SH-SY5Y (cell line): ENCODE results near the gene CCDC183.

Experiments
- GATA2 ChIP-seq: IDR thresholded peaks from 2 replicates; pipeline ENCODE4 v1.6.1; 2011; ENCODE audit warnings: mild to moderate bottlenecking, low read depth, low read length
- GATA3 ChIP-seq: IDR thresholded peaks from 2 replicates; pipeline ENCODE4 v1.6.1; 2011; ENCODE audit warnings: low read depth, mild to moderate bottlenecking, low read length, moderate library complexity

CCDC183 gene

GRCh38 chr9:136791516-136792276 lies 4.4 kb upstream of the CCDC183 start:
- TF ChIP-seq GATA3 (no peak), GATA2 (no peak)

DNA sequence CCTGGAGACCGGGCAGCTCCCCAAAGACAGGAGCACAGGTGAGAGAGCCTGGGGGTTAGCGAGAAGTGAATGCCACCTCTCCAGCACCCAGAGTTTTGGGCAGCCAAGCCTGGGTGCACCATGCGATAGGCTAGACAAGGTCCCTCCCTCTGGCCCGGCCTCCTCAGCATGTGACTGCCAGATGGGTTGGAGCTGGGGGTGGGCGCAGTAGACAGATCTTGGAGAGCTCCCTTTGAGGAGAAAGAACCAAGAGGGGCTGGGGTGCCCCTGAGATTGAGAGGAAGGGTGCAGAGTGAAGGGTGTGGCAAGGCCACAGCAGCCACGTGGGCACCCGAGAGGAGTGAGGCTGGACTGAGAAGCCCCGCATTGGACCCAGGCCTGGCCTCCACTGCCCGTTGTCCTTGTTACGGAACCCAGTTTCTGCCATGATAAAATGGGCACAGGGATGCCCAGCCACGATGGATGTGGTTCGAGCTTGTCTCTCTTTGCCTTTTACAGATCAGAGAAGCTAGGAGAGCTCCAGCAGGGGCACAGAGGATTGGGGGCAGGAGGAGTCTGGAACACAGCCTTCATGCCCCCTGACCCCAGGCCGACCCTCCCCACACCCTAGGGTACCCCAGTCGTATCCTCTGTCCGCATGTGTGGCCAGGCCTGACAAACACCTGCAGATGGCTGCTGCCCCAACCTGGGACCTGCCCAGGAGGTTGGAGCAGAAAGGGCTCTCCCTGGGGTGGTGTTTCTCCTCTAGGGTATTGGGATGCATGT lies 3.6 kb upstream of the CCDC183 start:
- no peak for TF ChIP-seq GATA2
- TF ChIP-seq GATA3, result no peak

DNA sequence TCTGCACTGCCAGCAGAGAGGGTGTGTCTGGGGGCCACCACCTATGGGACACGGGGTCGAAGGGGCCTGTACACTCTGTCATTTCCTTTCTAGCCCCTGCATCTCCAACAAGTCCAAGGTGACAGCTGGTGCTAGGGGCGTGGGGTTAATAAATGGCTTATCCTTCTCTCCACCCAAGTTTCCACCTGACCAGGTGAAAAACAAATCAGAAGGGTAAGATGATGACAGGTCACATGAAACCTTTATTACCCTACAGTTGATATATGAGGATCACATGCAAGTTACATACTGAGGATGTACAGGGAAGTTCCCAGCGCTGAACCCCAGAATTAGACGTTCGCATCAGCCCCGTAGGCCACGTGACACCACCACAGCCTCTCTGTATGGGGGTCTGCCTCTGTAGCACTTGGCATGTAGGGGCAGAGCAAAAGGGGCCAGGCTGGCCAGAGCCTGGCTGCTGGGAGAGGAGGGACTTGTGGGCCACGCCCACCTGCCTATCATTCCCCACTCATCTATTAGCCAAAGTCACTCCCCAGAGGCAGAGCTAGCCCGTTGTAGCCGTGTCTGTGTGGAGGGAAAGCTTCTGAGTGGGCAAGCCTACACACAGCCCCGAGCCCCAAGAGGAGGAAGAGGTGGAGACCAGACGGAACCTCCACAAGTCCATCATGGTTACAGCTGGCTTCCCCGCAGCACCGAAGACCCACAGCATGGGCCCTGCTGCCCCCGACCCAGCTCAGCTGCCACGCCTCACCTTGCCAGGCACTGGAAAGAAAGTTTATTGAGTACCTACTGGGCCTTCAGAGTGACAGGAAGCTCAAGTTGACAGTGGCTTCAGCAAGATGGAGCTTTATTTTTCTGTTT lies 2.8 kb upstream of the CCDC183 start:
- TF ChIP-seq GATA3 (no peak), GATA2 (no peak)

- TF ChIP-seq GATA3 (no peak), GATA2 (no peak)
Measured at GRCh38 chr9:136794281-136794999, 1.7 kb upstream of the CCDC183 start.

- TF ChIP-seq GATA2 (no peak), GATA3 (no peak)
Measured at GRCh38 chr9:136795000-136795348, 1.2 kb upstream of the CCDC183 start.

DNA sequence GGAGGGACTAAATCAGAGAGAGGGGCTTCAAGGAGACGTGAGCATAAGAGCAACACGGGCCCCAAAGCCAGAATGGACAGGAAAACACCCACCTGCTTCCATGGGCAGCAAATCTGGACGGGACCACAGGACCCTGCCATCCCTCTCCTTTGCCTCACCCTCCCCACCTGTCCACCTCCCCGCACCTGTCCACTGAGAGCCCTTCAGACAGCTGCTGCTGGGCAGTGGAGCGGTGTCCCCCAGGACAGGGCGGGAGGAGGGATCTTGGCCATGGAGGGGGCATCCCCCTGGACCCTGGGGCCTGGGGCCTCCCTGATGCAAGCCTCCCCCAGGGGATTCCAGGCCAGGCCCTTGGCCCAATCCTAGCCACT lies 2.6 kb downstream of the CCDC183 start:
- TF ChIP-seq GATA2, result no peak
- TF ChIP-seq GATA3, result no peak

GRCh38 chr9:136799079-136799853 lies 3.1 kb downstream of the CCDC183 start:
- TF ChIP-seq GATA2, result no peak
- no peak for TF ChIP-seq GATA3

- no peak for TF ChIP-seq GATA3
Measured at GRCh38 chr9:136799854-136800657, 3.9 kb downstream of the CCDC183 start.

DNA sequence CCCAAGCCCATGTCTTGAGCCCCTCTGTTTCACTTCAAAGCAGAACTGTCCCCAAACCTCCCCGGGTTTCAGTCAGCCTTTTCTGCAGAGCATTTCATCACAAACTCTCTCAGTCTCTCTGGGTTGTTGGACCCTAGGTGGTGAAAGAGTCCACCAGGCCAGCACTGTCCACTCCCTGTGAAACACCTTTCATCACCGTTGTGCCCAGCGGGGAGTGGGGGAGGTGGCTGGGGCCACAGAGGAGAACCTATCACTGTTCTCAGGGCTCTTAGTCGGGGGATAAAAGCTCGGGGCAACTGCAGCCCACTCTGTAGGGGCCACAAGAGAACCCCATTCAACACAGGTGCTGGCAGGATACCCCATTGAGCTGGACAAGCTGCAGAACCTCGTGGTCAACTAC lies 6.2 kb downstream of the CCDC183 start:
- TF ChIP-seq GATA3 (no peak), GATA2 (no peak)

DNA sequence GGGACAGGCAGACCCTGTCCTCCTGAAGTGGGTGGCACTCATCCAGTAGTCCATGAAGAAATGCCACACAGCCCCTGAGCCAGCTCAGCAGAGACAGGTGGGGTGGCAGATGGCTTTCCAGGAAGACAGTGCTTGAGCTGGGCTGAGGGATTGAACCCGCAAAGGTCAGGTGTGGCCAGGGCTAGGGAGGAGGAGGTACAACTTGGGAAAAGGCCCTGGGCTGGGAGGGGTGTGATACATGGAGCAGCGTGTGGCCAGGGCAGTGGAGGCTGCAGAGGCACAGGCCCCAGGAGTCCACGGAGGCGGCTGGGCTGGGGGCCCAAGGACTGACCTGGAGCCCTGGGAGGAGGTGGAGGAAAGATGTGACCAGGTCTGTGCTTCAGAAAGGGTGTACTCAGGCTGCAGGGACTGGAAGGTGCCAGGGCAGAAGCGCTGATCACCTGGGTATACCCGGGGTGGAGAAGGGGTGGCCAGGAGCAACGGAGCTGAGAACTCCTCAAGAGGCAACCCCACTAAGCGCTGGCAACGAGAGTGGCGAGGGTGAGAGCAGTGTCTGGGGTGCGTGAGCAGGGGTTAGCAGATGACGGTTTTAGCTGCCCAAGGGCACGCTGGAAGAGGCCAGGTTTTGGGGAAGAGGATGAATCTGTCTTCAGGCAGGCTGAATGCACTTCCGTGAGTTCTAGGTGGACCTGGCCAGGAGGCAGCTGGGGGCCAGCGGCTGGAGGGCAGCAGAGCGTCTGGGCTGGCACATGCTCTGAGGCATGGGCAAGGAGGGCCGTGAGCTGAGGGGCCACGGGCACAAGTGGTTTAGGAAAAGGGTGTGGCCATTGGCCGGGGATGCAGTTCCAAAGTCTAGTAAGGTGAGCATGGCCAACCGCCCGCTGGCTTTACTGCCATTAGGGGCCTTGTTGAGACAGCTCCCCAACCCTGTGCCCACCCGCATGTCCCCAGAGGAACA lies 7.7 kb downstream of the CCDC183 start:
- TF ChIP-seq GATA3 (no peak), GATA2 (no peak)

GRCh38 chr9:136804509-136805206 lies 8.5 kb downstream of the CCDC183 start:
- TF ChIP-seq GATA3, result no peak
